H1 (cell line): ENCODE measurements around the gene DTNB. TPM values are rescaled to one million over a fixed set of nuclear protein-coding genes. Genes with fewer than 3 reads are reported as not detected.
A peak's percentile ranks its signal among the peaks of the same experiment; 100 is the strongest.

Source experiments
- microRNA counts: library from miRNA; unstranded; fragments of <30 nt; microRNA quantifications from one replicate; lab custom pipeline; 2015
- microRNA-seq, 2 experiments: library from miRNA; unstranded; fragments of <30 nt; microRNA quantifications; one replicate each; pipeline versions ENCODE4 to v1.2.0, GENCODE V29; 2016 to 2020; ENCODE audit warnings: borderline microRNAs expressed in 2 of 2, borderline number of aligned reads in 2 of 2, borderline replicate concordance in 1 of 2
- polyA plus RNA-seq, 7 experiments: library from polyadenylated mRNA; depleted of rRNA in 3 of 7; stranded (reverse) in 5 of 7; unstranded in 2 of 7; fragments of >200 nt in 5 of 7; fragments of 200-250 nt in 2 of 7; gene quantifications; 1 replicate in 5 of 7; 2 replicates in 1 of 7; 4 replicates in 1 of 7; pipeline versions ENCODE4 v1.2.1 to v1.2.3, GENCODE V29; 2011 to 2013; ENCODE audit warnings: missing spikeins in 2 of 7, mixed read lengths in 2 of 7
- small RNA-seq: library from polyadenylated mRNA; stranded (forward); fragments of <200 nt; extraction: miRNeasy Mini kit (QIAGEN cat#:217004); gene quantifications from one replicate; pipeline ENCODE3, GENCODE V24; 2013; ENCODE audit not compliant: insufficient read depth
- total RNA-seq: library from RNA; stranded (reverse); fragmentation: NEBNext Ultra II Directional; extraction: Animal tissue kit (Norgen Biotek cat#: 25700); gene quantifications from 2 replicates; pipeline ENCODE4 v1.2.1, GENCODE V29; 2021

The DTNB gene
- total and polyA plus RNA-seq, 2 of the 8 experiments (the other 6 are each of a cell fraction or from before 2014, with no cell fraction given) = 39.6 to 49.5 TPM

MicroRNAs encoded within 50 kb of the gene (microRNA counts, 767-probe panel; counts per million panel counts)
- 879 counts per million, percentile 95 among the panel's probes with 10 or more counts for microRNA hsa-miR-1301 (lab: Ali Mortazavi, UCI)

Small RNAs within 50 kb of the gene (microRNA-seq; reads per million reads assigned to microRNA genes)
- gene MIR1301 = 30.3 to 87.1 reads per million in 2 experiments

Small RNAs within 50 kb of the gene (small RNA-seq; reads per million reads assigned to genes)
- 42.9 reads per million, percentile 96 among the genes with 10 or more reads in this experiment for gene MIR1301
- gene RF00019 = not detected

Other genes starting within 250 kb of the DTNB start
- gene ASXL2, start 204.9 kb upstream of the DTNB start, total RNA-seq = 41.3 and 42.8 TPM in 2 replicates
- gene ASXL2, start 204.9 kb upstream of the DTNB start, polyA plus RNA-seq (2011; rRNA removed) = 5.5 and 7.2 TPM in 2 replicates